Measurements from ENCODE around the gene ZNHIT2.
"Not testable (repeated sequence)": the region's sequence is repeated elsewhere in the genome, so short reads cannot be mapped to it uniquely, and the experiment has no call there.

Gene ZNHIT2

DNA sequence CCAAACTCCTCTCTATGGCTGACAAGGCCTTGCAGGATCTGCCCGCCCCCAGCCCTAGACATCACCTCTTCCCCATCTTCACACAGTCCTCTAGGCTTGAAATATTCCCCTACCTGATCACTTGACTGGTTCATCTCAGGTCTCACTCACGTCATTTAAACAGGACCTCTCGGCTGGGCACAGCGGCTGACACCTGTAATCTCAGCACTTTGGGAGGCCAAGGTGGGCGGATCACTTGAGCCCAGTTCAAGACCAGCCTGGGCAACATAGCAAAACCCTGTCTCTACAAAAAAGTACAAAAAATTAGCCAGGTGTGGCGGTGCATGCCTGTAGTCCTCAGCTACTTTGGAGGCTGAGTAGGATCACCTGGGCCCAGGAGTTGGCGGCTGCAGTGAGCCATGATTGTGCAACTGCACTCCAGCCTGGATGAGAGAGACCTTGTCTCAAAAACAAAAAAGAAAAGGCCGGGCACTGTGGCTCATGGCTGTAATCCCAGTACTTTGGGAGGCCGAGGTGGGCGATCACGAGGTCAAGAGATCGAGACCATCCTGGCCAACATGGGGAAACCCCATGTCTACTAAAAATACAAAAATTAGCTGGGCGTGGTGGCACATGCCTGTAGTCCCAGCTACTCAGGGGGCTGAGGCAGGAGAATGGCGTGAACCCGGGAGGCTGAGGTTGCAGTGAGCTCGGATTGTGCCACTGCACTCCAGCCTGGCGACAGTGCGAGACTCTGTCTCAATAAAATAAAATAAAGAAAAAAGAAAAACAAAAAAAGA, 1.6 kb upstream of the ZNHIT2 start:
- not testable (repeated sequence) for H3K4me2 ChIP-seq (ENCODE audit: low read length, poor library complexity, severe bottlenecking); H4K8ac ChIP-seq (ENCODE audit: low read length); H3K4ac ChIP-seq (ENCODE audit: low read depth in 1 of 2, low read length in 2 of 2); H3K4me3 ChIP-seq (ENCODE audit: insufficient read depth in 1 of 2, low read depth in 1 of 2, low read length in 2 of 2); H3K14ac ChIP-seq (ENCODE audit: low read length in 2 of 2); H3K18ac ChIP-seq (ENCODE audit: low read depth in 1 of 2, low read length in 2 of 2); H2BK5ac ChIP-seq (ENCODE audit: low read depth, low read length, poor library complexity, severe bottlenecking); H2BK120ac ChIP-seq (ENCODE audit: low read depth, low read length); H3K27ac ChIP-seq (ENCODE audit: low read length, poor library complexity, severe bottlenecking); H2BK15ac ChIP-seq (ENCODE audit: low read depth, poor library complexity, severe bottlenecking); H4K91ac ChIP-seq (ENCODE audit: low read length); H2AK5ac ChIP-seq (ENCODE audit: low read length, severe bottlenecking); DNase-seq; H3K9me3 ChIP-seq (ENCODE audit: control insufficient read depth, low read length); H3K23ac ChIP-seq (ENCODE audit: low read length in 2 of 2); H2AFZ ChIP-seq (ENCODE audit: low read depth, low read length); H3K27me3 ChIP-seq (ENCODE audit: control insufficient read depth in 1 of 2, insufficient read depth in 1 of 2, low read length in 2 of 2); H2BK12ac ChIP-seq (ENCODE audit: low read length in 2 of 2)
- H3K79me1 ChIP-seq (replicated peaks; ENCODE audit: low read length, poor library complexity, severe bottlenecking), result peaks cover 20% of the 10 kb centered on the region
- 95% methylated on average over 18 of the region's 18 CpGs for WGBS
- peaks cover 51 to 53% of the 10 kb centered on the region in 2 experiments for H3K36me3 ChIP-seq (ENCODE audit: control insufficient read depth in 1 of 2, insufficient read depth in 2 of 2, low read depth in 1 of 2, low read length in 2 of 2)
- H3K4me1 ChIP-seq (ENCODE audit: control insufficient read depth, insufficient read depth, low read depth, low read length), result peaks cover 27% of the 10 kb centered on the region
- peak overlapping the region; percentile 98 for H3K9ac ChIP-seq (ENCODE audit: low read length)

DNA sequence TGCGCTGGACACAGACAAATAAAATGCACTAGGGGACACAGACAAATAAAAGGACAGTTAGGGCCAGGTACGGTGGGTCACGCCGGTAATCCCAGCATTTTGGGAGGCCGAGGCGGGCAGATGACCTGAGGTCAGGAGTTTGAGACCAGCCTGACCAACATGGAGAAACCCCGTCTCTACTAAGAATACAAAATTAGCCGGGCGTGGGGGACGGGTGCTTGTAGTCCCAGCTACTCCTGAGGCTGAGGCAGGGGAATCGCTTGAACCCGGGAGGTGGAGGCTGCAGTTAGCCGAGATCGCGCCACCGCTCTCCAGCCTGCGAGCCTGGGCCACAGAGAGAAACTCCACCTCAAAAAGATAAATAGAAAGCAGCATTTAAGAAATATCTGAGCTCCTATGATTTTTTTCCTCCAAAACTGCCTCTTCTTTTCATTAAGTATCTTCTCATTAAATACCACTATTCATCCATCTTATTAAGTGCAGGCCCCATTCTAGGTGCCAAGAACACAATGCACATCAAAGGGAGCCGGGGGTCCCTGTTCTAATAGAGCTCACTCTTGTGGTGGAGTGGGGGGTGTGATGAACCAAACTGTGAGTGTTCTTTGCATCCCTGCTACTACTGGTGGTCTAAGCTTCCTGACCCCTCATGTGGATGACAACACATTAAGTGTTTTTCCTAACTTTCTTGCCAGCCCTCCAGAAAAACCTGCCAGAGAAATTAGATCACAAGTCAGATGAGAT, 766 bp upstream of the ZNHIT2 start:
- Histone ChIP-seq H4K8ac (ENCODE audit: low read length) (no peak overlapping the region), H3K9me3 (ENCODE audit: control insufficient read depth, low read length) (no peaks in the 10 kb centered on the region), H3K27me3 (ENCODE audit: control insufficient read depth in 1 of 2, insufficient read depth in 1 of 2, low read length in 2 of 2) (no peaks in the 10 kb centered on the region), H2BK120ac (ENCODE audit: low read depth, low read length) (no peak overlapping the region), H2BK15ac (ENCODE audit: low read depth, poor library complexity, severe bottlenecking) (no peak overlapping the region), H3K27ac (ENCODE audit: low read length, poor library complexity, severe bottlenecking) (no peak overlapping the region), H3K4me2 (ENCODE audit: low read length, poor library complexity, severe bottlenecking) (no peak overlapping the region), H4K91ac (ENCODE audit: low read length) (no peak overlapping the region), H2BK5ac (ENCODE audit: low read depth, low read length, poor library complexity, severe bottlenecking) (no peak overlapping the region), H3K79me1 (replicated peaks; ENCODE audit: low read length, poor library complexity, severe bottlenecking) (peaks cover 20% of the 10 kb centered on the region), H2AK5ac (ENCODE audit: low read length, severe bottlenecking) (no peak overlapping the region), H2BK12ac (ENCODE audit: low read length in 2 of 2) (no peak overlapping the region), H3K23ac (ENCODE audit: low read length in 2 of 2) (no peak overlapping the region), H3K4me1 (ENCODE audit: control insufficient read depth, insufficient read depth, low read depth, low read length) (peaks cover 31% of the 10 kb centered on the region), H2AFZ (ENCODE audit: low read depth, low read length) (no peak overlapping the region), H3K14ac (ENCODE audit: low read length in 2 of 2) (no peak overlapping the region), H3K18ac (ENCODE audit: low read depth in 1 of 2, low read length in 2 of 2) (no peak overlapping the region), H3K9ac (ENCODE audit: low read length) (peak overlapping the region; percentile 98), H3K4me3 (ENCODE audit: insufficient read depth in 1 of 2, low read depth in 1 of 2, low read length in 2 of 2) (no peak overlapping the region), H3K4ac (ENCODE audit: low read depth in 1 of 2, low read length in 2 of 2) (no peak overlapping the region), H3K36me3 (ENCODE audit: control insufficient read depth in 1 of 2, insufficient read depth in 2 of 2, low read depth in 1 of 2, low read length in 2 of 2) (peaks cover 50 to 53% of the 10 kb centered on the region in 2 experiments)
- no peak for DNase-seq
- 90% methylated on average over 18 of the region's 18 CpGs for WGBS

DNA sequence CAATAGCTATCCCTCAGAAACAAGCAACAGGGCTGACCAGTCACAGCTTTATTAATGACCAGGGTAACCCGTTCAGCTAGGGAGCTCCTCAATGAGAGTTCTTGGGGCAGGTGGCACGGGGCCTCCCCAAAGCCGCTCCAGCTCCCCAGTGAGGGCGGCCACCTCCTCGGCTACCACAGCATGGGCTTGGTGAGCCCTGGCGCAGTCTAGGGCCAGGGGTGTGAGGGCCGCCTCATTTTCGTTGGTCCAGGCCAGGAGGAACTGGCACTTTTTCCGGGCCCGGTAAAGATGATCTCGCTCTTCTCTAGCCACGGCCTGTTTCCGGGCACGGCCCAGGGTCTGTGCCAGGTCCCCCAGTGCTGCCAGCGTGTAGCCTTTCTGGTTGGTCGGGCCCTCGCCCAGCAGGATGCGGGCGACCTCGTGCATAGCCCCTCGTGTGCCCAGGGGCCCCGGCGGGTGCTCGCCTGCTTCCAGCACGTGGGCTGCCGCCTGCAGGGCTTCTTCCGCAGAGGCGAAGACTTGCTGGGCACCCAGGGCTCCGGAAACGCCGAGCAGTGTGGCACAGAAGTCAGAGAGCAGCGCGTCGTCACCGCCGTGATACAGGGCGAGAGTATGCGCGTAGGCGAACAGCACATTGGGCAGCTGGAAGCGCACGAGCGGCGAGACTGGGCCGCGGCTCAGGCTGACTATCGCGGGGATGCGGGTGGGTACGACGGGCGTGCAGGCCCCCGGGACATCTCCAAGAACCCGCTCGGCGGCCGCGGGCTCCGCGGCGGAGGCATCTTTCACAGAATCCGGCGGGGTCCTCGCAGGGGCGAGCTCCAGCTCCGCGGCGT, 913 bp downstream of the ZNHIT2 start:
- peak overlapping the region; percentile 83 for H4K91ac ChIP-seq (ENCODE audit: low read length)
- H2BK120ac ChIP-seq (ENCODE audit: low read depth, low read length), result no peak overlapping the region
- peak overlapping the region; percentile 98 for H3K9ac ChIP-seq (ENCODE audit: low read length)
- no peak overlapping the region for H2BK15ac ChIP-seq (ENCODE audit: low read depth, poor library complexity, severe bottlenecking)
- peak overlapping the region; percentile 16 for H2AK5ac ChIP-seq (ENCODE audit: low read length, severe bottlenecking)
- H3K4ac ChIP-seq (ENCODE audit: low read depth in 1 of 2, low read length in 2 of 2), result peak overlapping the region; percentile 81 to 83
- H3K4me2 ChIP-seq (ENCODE audit: low read length, poor library complexity, severe bottlenecking), result peak overlapping the region; percentile 79
- H3K23ac ChIP-seq (ENCODE audit: low read length in 2 of 2), result no peak overlapping the region
- no peaks in the 10 kb centered on the region for H3K9me3 ChIP-seq (ENCODE audit: control insufficient read depth, low read length)
- peak overlapping the region; percentile 89 for H4K8ac ChIP-seq (ENCODE audit: low read length)
- H3K18ac ChIP-seq (ENCODE audit: low read depth in 1 of 2, low read length in 2 of 2), result peak overlapping the region in 1 of 2 experiments; percentile 41
- H3K4me3 ChIP-seq (ENCODE audit: insufficient read depth in 1 of 2, low read depth in 1 of 2, low read length in 2 of 2), result peak overlapping the region; percentile 86 to 96
- peaks cover 41% of the 10 kb centered on the region for H3K4me1 ChIP-seq (ENCODE audit: control insufficient read depth, insufficient read depth, low read depth, low read length)
- no peak overlapping the region for H2BK12ac ChIP-seq (ENCODE audit: low read length in 2 of 2)
- peaks cover 50 to 53% of the 10 kb centered on the region in 2 experiments for H3K36me3 ChIP-seq (ENCODE audit: control insufficient read depth in 1 of 2, insufficient read depth in 2 of 2, low read depth in 1 of 2, low read length in 2 of 2)
- H2BK5ac ChIP-seq (ENCODE audit: low read depth, low read length, poor library complexity, severe bottlenecking), result peak overlapping the region; percentile 35
- DNase-seq, result peak; percentile 64
- peak overlapping the region; percentile 6 for H3K27ac ChIP-seq (ENCODE audit: low read length, poor library complexity, severe bottlenecking)
- H3K27me3 ChIP-seq (ENCODE audit: control insufficient read depth in 1 of 2, insufficient read depth in 1 of 2, low read length in 2 of 2), result no peaks in the 10 kb centered on the region
- no peak overlapping the region for H3K14ac ChIP-seq (ENCODE audit: low read length in 2 of 2)
- 36% methylated on average over 68 of the region's 68 CpGs for WGBS
- no peak overlapping the region for H2AFZ ChIP-seq (ENCODE audit: low read depth, low read length)
- H3K79me1 ChIP-seq (replicated peaks; ENCODE audit: low read length, poor library complexity, severe bottlenecking), result peaks cover 27% of the 10 kb centered on the region

Measured in mesenchymal stem cell (in vitro differentiated cells and primary cell).